ENCODE results near the gene SUMF1.

SUMF1 gene

DNA sequence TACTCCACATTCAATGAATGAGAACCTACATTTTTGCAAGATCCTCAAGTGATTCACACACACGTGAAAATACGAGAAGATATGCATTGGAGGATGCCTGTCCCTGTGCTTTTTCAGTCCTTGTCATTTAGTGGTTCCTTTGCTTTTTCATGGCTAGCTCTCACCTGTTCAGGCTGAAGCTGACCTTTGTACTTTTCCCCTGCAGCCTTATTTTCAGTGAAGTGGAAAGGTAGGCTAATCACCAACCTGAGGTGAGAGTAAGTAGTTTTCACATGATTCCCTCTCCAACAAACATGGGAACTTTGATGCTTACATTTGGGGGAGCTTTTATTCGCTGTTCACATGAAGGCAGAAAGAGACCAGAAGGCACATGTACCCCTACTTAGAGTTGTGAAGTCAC lies 34.4 kb upstream of the SUMF1 start:
- Histone ChIP-seq H3F3A (ENCODE audit: insufficient read depth, low read length) (peaks cover 16% of the 10 kb centered on the region), H3K4me1 (ENCODE audit: low read length) (peaks cover 20% of the 10 kb centered on the region), H3K27ac (ENCODE audit: low read length) (no peak overlapping the region), H3K9me2 (replicated peaks; ENCODE audit: insufficient read depth, low read length) (no peaks in the 10 kb centered on the region), H4K20me1 (ENCODE audit: insufficient read depth, low read length) (no peaks in the 10 kb centered on the region), H3K36me3 (replicated peaks; ENCODE audit: insufficient read depth, low read length) (no peaks in the 10 kb centered on the region), H3K79me2 (ENCODE audit: low read length) (no peaks in the 10 kb centered on the region), H2AFZ (ENCODE audit: low read length) (no peak overlapping the region), H3K4me3 (ENCODE audit: low read length) (no peak overlapping the region), H3K9me3 (replicated peaks; ENCODE audit: insufficient read depth, low read length) (no peaks in the 10 kb centered on the region), H3K9ac (ENCODE audit: low read length) (no peak overlapping the region), H3K27me3 (replicated peaks; ENCODE audit: insufficient read depth, low read length) (no peaks in the 10 kb centered on the region), H3K4me2 (ENCODE audit: low read depth, low read length) (no peak overlapping the region)
- TF ChIP-seq CTCF (IDR thresholded peaks at IDR 0.05; ENCODE audit: low read length) (no peak), EZH2 (optimal IDR thresholded peaks at IDR 0.05; ENCODE audit: low read depth, low read length) (no peak), EZH2phosphoT487 (IDR thresholded peaks at IDR 0.05; ENCODE audit: low read length) (no peak)
- no peak for DNase-seq

DNA sequence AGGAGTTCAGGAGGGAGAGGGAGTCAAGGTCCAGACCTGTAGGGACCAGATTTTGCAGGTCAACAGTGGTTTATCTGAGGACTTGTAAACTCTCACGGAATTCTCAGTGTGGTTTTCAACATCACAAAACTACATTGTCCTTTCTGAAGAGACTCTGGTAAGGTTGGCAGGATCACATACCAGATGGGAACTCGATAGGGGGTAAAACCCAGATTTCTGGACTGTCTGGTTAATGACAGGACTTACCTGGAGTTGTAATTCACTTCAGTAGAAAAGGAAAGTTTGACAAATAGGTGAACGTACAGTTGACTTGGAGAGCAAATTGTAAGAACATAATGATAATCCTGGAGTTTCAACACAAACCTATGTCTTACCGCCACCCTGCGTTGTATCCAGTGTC lies 31.4 kb upstream of the SUMF1 start:
- Histone ChIP-seq H3K4me1 (ENCODE audit: low read length) (peaks cover 6% of the 10 kb centered on the region), H3K4me2 (ENCODE audit: low read depth, low read length) (no peak overlapping the region), H3K9ac (ENCODE audit: low read length) (no peak overlapping the region), H3F3A (ENCODE audit: insufficient read depth, low read length) (peaks cover 11% of the 10 kb centered on the region), H3K27ac (ENCODE audit: low read length) (no peak overlapping the region), H3K9me3 (replicated peaks; ENCODE audit: insufficient read depth, low read length) (no peaks in the 10 kb centered on the region), H3K36me3 (replicated peaks; ENCODE audit: insufficient read depth, low read length) (no peaks in the 10 kb centered on the region), H4K20me1 (ENCODE audit: insufficient read depth, low read length) (no peaks in the 10 kb centered on the region), H3K27me3 (replicated peaks; ENCODE audit: insufficient read depth, low read length) (no peaks in the 10 kb centered on the region), H3K79me2 (ENCODE audit: low read length) (no peaks in the 10 kb centered on the region), H2AFZ (ENCODE audit: low read length) (no peak overlapping the region), H3K4me3 (ENCODE audit: low read length) (no peak overlapping the region), H3K9me2 (replicated peaks; ENCODE audit: insufficient read depth, low read length) (no peaks in the 10 kb centered on the region)
- TF ChIP-seq CTCF (IDR thresholded peaks at IDR 0.05; ENCODE audit: low read length) (no peak), EZH2 (optimal IDR thresholded peaks at IDR 0.05; ENCODE audit: low read depth, low read length) (no peak), EZH2phosphoT487 (IDR thresholded peaks at IDR 0.05; ENCODE audit: low read length) (no peak)
- no peak for DNase-seq

GRCh38 chr3:4497843-4498324 lies 30.8 kb upstream of the SUMF1 start:
- H4K20me1 ChIP-seq (ENCODE audit: insufficient read depth, low read length) = no peaks in the 10 kb centered on the region
- no peak overlapping the region for H3K9ac ChIP-seq (ENCODE audit: low read length)
- no peak overlapping the region for H2AFZ ChIP-seq (ENCODE audit: low read length)
- H3K27ac ChIP-seq (ENCODE audit: low read length) = no peak overlapping the region
- H3K36me3 ChIP-seq (replicated peaks; ENCODE audit: insufficient read depth, low read length) = no peaks in the 10 kb centered on the region
- no peaks in the 10 kb centered on the region for H3K9me2 ChIP-seq (replicated peaks; ENCODE audit: insufficient read depth, low read length)
- no peak overlapping the region for H3K4me3 ChIP-seq (ENCODE audit: low read length)
- H3K27me3 ChIP-seq (replicated peaks; ENCODE audit: insufficient read depth, low read length) = no peaks in the 10 kb centered on the region
- peaks cover 9% of the 10 kb centered on the region for H3F3A ChIP-seq (ENCODE audit: insufficient read depth, low read length)
- no peaks in the 10 kb centered on the region for H3K79me2 ChIP-seq (ENCODE audit: low read length)
- DNase-seq = no peak
- peaks cover under 1% of the 10 kb centered on the region for H3K4me1 ChIP-seq (ENCODE audit: low read length)
- TF ChIP-seq EZH2phosphoT487 (IDR thresholded peaks at IDR 0.05; ENCODE audit: low read length) = no peak
- TF ChIP-seq CTCF (IDR thresholded peaks at IDR 0.05; ENCODE audit: low read length) = no peak
- TF ChIP-seq EZH2 (optimal IDR thresholded peaks at IDR 0.05; ENCODE audit: low read depth, low read length) = no peak
- H3K9me3 ChIP-seq (replicated peaks; ENCODE audit: insufficient read depth, low read length) = no peaks in the 10 kb centered on the region
- no peak overlapping the region for H3K4me2 ChIP-seq (ENCODE audit: low read depth, low read length)
